LoVo (cell line): ENCODE measurements around the gene OVCH2.
A peak's percentile ranks its signal among the peaks of the same experiment; 100 is the strongest.
"Not testable (repeated sequence)": the region's sequence is repeated elsewhere in the genome, so short reads cannot be mapped to it uniquely, and the experiment has no call there.

ENCODE experiments used
- DNase-seq: peaks from one replicate; pipeline ENCODE4 v3.0.0-alpha.2; 2016; ENCODE audit warnings: low spot score

OVCH2 gene, protein sequence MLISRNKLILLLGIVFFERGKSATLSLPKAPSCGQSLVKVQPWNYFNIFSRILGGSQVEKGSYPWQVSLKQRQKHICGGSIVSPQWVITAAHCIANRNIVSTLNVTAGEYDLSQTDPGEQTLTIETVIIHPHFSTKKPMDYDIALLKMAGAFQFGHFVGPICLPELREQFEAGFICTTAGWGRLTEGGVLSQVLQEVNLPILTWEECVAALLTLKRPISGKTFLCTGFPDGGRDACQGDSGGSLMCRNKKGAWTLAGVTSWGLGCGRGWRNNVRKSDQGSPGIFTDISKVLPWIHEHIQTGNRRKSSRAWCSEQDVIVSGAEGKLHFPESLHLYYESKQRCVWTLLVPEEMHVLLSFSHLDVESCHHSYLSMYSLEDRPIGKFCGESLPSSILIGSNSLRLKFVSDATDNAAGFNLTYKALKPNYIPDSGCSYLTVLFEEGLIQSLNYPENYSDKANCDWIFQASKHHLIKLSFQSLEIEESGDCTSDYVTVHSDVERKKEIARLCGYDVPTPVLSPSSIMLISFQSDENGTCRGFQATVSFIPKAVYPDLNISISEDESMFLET

DNA sequence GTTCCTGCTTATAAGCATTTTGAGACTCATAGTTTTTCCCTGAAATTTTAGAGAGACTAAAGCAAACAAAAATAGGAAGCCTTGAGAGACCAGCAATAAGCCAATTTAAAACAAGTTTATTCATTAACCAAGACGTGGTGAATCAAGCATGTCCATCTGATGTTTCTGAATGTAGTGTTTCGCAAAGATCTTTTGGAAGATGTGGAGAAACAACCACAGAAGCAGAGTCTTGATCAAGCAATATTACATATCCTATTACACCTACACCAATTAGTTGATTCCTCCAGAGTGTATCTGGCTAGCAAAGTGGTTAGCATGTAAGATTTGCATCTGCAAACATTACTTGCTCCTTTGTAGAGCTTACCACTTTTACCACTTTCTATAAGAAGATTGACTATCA, at the start of gene OVCH2:
Gene OVCH2 (minus strand): TSS at position 101 of the 400 bp plus-strand sequence. CDS start 83 bp downstream, at position 18.
- DNase-seq = no peak

DNA sequence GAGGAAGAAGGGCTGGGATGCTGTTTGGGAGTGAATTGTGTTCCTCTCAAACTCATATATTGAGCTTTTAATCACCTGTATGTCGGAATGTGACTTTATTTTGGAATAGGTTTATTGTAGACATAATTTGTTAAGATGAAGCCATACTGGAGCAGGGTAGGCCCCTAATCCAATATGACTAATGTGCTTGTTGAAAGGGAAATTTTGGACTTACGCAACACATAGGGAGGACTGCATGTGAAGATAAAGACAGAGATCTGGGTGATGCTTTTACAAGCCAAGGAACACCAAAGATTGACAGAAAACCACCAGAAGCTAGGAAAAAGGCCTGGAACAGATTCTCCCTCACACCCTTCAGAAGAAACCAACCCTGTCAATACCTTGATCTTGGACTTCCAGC, 43.2 kb upstream of the OVCH2 start:
- no peak for DNase-seq

DNA sequence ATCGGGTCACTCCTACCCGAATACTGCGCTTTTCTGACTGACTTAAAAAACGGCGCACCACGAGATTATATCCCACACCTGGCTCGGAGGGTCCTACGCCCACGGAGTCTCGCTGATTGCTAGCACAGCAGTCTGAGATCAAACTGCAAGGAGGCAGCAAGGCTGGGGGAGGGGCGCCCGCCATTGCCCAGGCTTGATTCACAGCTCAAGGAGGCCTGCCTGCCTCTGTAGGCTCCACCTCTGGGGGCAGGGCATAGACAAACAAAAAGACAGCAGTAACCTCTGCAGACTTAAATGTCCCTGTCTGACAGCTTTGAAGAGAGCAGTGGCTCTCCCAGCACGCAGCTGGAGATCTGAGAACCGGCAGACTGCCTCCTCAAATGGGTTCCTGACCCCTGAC, 28.5 kb upstream of the OVCH2 start:
- not testable (repeated sequence) for DNase-seq

DNA sequence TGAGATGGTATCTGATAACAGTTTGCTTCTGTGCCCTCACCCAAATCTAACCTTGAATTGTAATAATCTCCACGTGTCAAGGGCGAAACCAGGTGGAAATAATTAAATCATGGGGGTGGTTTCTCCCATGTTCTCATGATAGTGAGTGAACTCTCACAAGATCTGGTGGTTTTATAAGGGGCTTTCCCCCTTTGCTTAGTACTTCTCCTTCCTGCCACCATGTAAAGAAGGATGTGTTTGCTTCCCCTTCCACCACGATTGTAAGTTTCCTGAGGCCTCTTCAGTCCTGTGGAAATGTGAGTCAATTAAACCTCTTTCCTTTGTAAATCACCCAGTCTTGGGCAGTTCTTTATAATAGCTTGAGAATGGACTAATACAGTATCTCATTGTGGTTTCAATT, 8.5 kb upstream of the OVCH2 start:
- DNase-seq = no peak

DNA sequence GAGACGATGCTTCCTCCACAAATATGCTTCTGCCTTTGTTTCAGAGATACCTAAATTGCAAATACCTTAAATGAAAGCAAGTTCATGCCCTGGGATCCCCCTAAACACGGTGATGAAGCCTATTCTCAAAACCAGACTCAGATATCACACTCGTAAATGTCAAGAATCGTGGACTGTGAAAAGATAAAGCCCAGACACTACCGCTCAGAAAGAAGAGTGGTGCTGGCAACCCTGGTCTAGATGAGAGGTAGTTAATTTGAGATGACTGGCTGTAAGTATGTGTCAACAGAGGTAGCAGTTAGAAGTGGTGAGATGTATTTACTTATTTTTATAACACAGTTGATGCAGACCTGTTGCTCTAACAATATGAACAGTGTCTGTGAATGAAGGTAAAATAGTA, 2.5 kb downstream of the OVCH2 start:
- no peak for DNase-seq

DNA sequence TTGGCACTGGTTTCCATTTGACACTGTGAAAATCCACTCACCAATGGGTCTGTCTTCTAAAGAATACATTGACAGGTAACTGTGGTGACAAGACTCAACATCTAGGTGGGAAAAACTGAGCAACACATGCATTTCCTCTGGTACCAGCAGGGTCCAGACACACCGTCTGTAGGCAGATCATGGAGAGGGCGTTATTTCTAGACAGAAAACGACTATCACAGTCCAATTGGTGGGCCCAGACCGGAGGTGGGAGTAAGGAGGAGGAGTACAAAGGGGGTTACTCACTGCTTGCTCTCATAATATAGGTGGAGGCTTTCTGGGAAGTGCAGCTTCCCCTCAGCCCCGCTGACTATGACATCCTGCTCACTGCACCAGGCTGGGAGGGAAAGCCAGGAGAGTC, 9.9 kb downstream of the OVCH2 start:
- DNase-seq = no peak

DNA sequence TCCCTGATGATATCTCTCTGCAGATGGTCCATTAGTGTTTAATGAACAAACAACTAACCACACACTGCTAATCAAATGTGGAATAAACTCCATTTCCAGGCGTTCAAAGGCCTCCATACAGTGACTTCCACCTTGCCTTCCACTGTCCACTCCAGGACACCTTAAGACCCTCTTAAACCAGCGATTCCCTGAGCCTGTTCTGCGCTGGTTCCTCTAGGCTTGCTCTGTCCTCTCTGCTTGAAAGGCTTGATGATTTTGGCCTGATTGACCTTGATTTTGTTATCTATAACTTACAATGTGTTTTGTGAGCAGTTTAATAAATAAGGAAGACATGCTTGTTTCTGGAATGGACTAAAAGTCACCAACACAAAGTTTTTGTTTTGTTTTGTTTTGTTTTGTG, 12.0 kb downstream of the OVCH2 start:
- no peak for DNase-seq

DNA sequence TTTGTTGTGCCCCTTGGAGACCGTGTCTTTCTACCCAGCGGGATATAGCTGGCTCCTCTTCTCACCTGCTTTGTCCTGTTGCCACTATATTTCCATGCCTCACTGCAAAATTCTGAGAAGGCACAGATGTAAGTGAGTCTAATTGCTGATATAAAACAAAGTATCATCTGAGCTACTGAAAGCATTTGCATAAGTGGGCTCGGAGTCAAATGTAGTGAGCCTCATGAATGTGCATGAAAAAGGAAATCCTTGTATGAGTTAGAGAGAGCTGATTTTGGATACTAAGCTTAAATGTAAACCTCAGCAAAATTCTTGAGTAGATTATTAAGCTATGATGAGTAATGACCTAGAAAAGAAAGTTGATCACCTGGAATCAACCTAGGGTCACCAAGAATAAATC, 13.9 kb downstream of the OVCH2 start:
- no peak for DNase-seq

DNA sequence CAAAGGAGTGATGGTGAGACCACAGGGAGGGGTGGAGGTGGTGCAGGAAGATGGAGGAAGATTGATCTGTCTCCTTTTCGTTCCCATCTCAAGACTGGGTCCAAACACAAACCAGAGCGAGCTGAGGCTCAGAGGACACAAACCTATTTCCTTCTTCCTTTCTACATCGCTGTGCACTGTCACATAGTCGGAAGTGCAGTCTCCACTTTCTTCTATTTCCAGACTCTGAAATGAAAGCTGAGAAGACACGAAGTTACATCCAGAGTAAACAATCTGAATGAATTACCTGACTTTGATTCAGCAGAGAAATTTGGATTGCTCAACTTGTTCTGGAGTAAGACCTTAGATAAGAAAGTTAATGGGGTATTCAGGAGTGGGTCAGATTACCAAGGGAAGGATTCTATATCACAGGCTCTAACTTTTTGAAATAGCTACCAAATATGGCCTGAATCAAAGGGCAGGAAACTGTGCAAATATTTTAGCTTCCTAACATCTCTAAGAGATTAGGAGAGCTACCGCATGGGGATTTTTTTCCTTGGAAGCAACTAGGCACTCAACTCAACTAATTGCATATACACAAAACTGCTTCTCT, 14.4 kb downstream of the OVCH2 start:
- no peak for DNase-seq

DNA sequence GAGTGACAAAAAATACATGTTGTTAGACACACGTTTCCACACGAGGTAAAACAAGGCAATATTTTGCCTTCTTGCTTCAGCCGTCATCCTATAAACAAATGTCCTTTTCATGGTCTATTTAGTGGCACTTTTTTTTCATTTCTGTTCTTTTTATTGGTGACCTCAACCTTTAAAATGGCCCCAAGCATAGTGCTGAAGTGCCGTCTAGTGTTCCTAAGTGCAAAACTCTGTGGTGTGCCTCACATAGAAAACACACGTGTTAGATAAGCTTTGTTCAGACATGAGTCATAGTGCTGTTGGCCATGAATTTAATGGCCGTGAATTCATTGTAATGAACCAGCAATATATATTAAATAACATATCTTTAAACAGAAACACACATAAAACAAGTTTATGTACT, 15.6 kb downstream of the OVCH2 start:
- no peak for DNase-seq

DNA sequence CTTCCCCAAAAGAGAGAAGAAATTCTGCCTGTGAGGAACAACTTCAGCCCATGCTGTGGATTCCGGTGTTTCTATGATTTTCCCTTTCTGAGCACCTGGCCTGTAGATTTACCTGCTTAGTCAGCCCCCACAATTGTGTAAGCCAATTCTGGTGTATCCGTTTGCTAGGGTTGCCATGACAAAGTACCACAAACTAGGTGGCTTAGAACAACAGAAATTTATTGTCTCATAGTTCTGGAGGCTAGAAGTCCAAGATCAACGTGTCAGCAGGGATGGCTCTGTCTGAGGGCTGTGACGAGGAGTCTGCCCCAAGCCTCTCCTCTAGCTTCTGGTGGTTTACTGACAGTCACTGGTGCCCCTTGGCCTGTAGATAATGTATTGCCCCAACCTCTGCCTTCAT, 17.0 kb downstream of the OVCH2 start:
- DNase-seq = no peak

DNA sequence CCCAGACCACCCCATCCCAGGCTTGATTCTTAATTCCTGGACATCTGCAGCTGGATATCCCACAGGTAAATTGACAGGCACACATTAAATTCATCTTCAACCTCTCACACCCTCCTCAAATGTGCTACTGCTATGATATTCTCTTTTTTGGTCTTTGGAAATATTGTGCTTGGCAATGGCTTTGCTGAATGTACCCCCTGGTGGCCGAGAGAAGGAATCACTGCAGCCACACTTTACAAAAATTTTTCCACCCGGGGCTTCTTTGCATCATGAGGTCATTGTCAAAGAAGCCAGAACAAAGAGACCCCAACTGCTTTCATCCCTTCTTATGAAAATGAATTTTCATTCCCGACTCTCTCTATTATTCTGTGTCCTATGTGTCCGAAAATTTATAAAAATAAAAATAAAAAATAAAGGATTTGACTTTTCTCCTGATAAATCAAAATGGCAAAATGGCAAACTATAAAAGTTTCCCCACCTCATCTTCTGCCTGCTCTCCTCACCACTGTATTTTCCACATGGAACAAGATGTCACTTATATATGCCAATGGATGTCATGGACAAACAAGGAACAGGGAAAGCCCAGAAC, 17.9 kb downstream of the OVCH2 start:
- DNase-seq = peak; percentile 59

DNA sequence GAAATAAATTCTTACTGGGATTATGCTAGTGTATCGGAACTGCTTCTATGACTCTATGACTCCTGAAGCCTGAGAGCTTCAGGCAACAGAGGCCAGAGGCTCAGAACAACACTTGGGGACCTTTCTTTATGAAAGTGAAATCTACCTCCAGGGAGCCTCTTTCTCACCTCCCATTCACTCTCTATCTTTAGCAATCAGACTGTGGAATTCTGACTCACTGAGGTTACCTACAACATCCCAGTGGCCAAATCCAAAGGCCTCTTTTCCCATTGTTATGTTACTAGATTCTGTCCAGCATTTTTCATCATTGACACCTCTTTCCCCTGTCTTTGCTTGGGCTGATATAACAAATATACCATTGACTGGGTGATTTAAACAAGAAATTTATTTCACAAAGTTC, 18.9 kb downstream of the OVCH2 start:
- no peak for DNase-seq

DNA sequence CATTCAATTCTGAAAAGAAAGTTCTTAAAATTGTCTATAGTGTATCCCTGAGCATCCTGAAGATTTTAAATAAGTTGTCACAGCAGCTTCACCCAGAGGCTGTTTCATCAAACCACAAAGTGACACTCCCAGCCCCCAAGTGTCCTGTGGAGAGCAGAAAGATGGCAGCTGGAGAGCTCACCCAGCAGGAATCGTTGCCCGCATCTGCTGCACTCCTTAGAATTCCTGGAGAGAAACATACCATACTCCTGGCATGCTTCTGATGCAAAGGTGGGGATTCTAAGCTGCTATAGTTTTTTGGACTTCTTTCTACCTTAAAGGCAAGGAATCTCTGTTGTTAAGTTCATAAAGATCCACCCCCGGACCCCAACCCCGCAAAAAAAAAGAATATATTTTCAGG, 19.5 kb downstream of the OVCH2 start:
- DNase-seq = no peak

DNA sequence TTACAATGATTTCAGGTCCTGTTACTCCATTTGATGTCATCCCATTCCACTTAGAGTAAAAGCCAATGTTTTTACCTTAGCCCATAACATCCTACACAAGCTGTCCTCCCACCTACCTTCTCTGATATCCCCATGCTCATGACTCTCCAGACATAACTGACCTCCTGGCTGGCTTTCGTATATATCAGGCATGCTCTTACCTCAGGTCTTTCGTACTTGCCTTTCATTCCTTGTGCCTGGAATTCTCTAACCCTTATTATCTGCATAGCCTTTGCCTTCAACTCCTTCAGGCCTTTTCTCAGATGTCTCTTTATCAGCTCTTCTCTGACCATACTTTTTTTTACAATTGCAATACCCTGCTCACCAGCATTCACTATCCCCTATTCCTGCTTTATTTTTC, 22.7 kb downstream of the OVCH2 start:
- DNase-seq = no peak

DNA sequence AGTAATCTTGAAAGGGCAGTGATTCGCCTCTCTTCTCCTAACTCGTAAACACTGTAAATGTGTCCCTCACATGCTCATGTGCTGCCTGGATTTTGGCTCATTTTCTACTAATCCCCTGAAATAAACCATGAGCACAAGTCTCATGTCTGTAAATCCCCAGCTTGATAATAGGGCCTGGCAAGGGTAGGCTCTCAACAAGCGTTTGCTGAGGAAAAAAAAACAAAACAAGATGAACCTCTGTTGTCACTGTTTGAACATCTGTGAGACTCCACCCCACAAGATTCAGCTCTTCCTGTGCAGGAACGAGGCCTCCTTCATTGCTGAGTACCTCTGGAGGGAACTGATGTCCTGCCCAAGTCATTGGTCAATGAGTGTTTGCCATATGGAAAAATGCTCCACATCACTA, 28.5 kb downstream of the OVCH2 start:
- no peak for DNase-seq

DNA sequence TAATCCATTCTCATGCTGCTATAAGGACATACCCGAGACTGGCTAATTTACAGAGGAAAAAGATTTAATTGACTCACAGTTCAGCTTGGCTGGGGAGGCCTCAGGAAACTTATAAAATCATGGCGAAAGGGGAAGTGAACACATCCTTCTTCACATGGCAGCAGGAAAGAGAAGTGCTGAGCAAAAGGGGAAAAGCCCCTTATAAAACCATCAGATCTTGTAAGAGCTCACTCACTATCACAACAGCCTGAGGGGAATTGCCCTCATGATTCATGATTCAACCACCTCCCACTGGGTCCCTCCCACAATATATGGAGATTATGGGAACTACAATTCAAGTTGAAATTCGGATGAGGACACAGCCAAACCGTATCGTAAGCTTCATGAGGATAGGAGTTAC, 29.2 kb downstream of the OVCH2 start:
- no peak for DNase-seq

DNA sequence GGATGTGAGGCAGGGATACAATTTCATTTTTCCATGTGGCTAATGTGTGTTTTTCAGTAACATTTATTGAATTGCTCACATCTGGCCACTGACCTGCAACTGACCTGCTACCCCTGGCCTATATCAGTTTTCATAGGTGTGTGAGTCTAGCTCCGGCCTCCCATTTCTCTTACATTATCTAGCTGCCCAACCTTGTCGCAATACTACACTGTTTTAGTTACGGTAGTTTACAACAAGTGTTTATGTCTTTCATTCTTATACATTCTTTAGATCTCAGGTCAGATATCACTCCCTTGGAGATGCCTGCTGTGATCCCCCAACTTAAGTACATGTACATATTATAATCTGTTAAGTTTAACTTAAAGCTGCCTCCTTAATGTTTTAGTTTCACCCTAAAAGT, 30.6 kb downstream of the OVCH2 start:
- no peak for DNase-seq

DNA sequence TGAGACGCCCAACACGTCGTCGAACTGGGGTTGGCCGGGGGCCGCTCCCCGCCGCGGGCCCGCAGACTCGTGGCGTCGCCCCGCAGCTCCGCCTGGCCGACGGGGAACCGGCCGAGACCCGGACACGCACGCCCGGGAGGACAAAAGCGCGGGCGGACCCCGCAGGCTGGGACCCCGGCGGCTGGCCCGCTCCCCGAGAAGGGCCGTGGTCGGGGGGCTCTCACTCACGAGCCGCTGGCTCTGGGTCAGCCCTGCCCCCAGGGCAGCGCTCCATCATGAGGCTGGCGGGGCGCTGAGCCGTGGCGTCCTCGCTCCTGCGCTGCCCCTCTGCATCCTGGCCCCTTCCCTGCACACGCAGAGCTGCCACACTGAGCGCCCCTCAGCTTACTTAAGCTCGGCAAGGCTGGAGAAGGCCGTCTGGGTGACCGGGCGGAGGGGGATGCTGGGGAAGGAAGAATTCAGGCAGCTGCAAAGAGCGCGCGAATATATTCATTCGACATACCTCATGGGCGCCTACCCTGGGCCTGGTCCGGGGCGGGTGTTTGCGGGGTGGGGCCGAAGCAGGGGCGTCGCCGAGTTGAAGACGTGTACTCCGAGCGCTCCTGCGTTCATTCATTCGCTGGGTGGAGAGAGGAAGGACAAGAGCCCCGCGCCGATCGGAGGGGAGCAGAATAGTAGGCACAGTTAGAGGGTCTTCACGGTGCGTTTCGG, 32.4 kb downstream of the OVCH2 start:
- DNase-seq = no peak

DNA sequence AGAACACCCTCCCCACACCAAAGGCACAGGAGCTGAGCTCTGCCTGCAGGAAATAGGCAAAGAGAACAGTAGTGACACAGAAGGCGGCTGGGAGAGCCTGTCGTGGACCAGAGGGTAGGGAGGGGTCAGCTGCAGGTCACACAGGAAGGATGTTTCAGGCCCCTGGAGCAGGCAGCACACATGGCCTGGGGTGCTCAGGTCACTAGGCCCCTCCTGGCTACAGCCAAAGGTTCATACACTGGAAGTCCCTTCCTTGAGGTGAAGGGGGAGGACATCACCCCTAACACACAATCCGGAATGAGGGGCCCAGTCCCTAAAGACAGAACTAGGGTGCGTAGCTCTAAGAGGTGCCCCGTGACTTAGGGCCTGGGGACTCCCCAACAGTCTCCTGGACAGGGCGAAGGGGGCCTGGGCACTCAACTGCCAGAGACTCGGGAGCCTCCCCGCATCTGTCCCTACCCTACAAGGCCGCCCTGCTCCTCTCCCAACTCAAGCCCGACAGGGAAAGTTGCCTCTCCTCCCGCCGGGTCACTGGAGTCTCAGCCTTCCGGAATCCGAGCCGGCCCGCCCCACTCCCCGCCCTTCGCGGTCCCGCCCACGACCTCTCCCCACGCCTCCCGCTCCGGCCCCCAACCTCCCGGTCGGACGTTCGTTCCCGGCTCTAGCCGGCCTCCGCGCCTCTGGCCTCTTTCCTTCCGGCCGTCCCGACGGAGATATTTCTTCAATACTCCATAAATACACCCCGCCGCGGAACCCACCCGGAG, 33.1 kb downstream of the OVCH2 start, which contains the start of gene CYB5R2:
Gene CYB5R2 (minus strand): TSS at position 541 of the 764 bp plus-strand sequence. CDS start 675 bp downstream, outside the sequence.
- no peak for DNase-seq

DNA sequence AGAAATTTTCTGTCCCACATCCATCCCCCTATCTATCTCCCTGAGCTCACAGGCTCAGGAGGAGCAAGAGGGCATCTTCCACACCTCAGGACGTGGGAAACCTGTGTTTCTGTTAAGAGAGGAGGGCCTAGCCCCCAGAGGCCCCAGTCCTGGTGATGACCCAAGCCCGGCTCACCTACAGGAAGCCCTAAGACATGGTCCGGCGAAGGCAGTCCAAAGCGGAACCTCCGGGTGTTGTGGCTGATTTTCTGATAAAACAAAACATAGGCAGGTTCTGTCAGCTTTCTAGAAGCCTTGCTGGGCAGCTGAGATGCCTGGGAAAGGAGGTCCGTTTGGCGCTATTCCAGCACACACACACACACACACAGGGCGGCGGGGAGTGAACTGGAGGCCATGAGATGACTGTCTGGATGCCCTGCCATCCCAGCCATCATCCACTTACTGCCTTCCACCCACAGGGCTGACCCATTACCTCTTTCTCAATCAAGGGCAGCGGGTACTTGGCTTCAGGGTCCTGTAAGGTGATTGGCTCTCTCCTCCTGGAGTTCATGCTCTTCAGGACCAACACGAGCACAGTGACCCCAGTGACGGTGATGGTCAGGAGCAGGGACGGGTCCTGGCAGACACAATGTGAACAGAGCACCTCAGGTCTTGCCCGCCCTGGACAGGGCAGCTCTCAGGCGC, 33.9 kb downstream of the OVCH2 start:
- DNase-seq = no peak
